Uterus (tissue), 4 donors: ENCODE results near the gene HDAC3. TPM values are rescaled to one million over a fixed set of nuclear protein-coding genes. Genes with fewer than 3 reads are reported as not detected.

Experiments
- DNase-seq, 2 donors: peaks; one replicate each; pipeline ENCODE4 v3.0.0-alpha.2; 2019 to 2020
- H3K27ac ChIP-seq, 2 donors: fragments of 200-600 bp; sonication (generic); 1 replicate in 1 of 2; 2 replicates in 1 of 2; pipeline ENCODE4 v1.5.1; 2016 to 2018
- H3K27me3 ChIP-seq, 2 donors: fragments of 200-600 bp; sonication (generic); one replicate each; pipeline ENCODE4 v1.5.1; 2018 to 2019; ENCODE audit warnings: control low read depth in 1 of 2
- H3K36me3 ChIP-seq, 2 donors: fragments of 200-600 bp; sonication (generic); one replicate each; pipeline ENCODE4 v1.5.1; 2019; ENCODE audit warnings: control low read depth in 1 of 2
- H3K4me1 ChIP-seq, 2 donors: fragments of 200-600 bp; sonication (generic); one replicate each; pipeline ENCODE4 v1.5.1; 2018 to 2019; ENCODE audit warnings: control low read depth in 1 of 2
- H3K4me3 ChIP-seq, 2 donors: fragments of 200-600 bp; sonication (generic); 1 replicate in 1 of 2; 2 replicates in 1 of 2; pipeline ENCODE4 v1.5.1; 2018 to 2019; ENCODE audit warnings: mild to moderate bottlenecking in 1 of 2
- H3K9me3 ChIP-seq, 2 donors: fragments of 200-600 bp; sonication (generic); one replicate each; pipeline ENCODE4 v1.5.1; 2019; ENCODE audit warnings: control low read depth in 1 of 2
- POLR2A ChIP-seq, 2 donors: fragments of 450-650 bp; IDR thresholded peaks; one replicate each; pipeline ENCODE4 v1.6.1; 2016; ENCODE audit warnings: antibody characterized with exemption in 2 of 2, mild to moderate bottlenecking in 1 of 2, moderate library complexity in 1 of 2
- intact Hi-C: fragments of 100-400 bp; cut with DNase I; formaldehyde crosslinking; loops from one replicate; pipeline ENCODE4 v1.15.1; 2023; ENCODE audit warnings: low total_unique reads
- total RNA-seq, 4 donors: library from RNA; depleted of rRNA in 3 of 4; stranded (reverse); fragments of >200 nt in 3 of 4; gene quantifications; one replicate each; pipeline versions ENCODE4 v1.1.0 to v1.2.4, GENCODE V29; 2014 to 2023
- TF ChIP-seq, protein P1 (sequence below), 4 experiments: fragments of 200-600 bp in 2 of 4; fragments of 450-650 bp in 2 of 4; sonication (generic) in 2 of 4; IDR thresholded peaks; one replicate each; pipeline ENCODE4 v1.5.1; 2016 to 2019; ENCODE audit warnings: antibody characterized with exemption in 4 of 4, mild to moderate bottlenecking in 2 of 4, moderate library complexity in 1 of 4
- donor health status: DM: yes; HTN: yes; CAD: no.

HDAC3 gene
- total RNA-seq, 4 donors from 2014 or later: 24.8 to 68.0 (median 46.0) TPM

DNA sequence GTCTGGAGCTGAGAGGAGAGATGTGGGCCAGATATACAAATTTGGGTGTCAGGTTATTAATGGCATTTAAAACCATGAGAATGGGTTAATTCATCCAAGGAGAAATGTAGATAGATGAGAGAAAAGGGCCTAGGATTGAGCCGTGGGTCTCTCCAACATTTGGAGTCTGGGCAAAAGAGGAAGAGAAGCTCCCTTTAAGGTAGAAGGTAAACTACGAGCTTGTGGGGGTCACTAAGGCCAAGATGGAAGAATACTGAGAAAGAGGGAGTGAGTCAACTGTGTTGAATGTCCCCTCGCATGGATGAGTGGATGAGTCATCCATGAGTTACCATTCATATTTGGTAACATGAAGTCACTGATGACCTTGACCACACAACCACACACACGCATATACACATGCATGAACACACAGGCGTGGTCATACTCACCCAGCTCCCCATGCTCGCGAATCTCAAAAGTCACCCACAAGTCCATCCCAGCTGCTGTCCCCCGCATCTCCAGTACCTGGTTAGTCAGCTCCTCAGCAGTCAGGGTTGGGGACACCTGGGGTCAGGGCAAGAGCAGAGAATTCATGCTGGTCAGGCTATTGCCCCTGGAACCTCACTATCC, 21.4 kb upstream of the HDAC3 start:
- TF ChIP-seq, protein P1, sequence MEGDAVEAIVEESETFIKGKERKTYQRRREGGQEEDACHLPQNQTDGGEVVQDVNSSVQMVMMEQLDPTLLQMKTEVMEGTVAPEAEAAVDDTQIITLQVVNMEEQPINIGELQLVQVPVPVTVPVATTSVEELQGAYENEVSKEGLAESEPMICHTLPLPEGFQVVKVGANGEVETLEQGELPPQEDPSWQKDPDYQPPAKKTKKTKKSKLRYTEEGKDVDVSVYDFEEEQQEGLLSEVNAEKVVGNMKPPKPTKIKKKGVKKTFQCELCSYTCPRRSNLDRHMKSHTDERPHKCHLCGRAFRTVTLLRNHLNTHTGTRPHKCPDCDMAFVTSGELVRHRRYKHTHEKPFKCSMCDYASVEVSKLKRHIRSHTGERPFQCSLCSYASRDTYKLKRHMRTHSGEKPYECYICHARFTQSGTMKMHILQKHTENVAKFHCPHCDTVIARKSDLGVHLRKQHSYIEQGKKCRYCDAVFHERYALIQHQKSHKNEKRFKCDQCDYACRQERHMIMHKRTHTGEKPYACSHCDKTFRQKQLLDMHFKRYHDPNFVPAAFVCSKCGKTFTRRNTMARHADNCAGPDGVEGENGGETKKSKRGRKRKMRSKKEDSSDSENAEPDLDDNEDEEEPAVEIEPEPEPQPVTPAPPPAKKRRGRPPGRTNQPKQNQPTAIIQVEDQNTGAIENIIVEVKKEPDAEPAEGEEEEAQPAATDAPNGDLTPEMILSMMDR (IDR thresholded peaks at IDR 0.05): no peak
- TF ChIP-seq POLR2A (IDR thresholded peaks at IDR 0.05): no peak
- Histone ChIP-seq H3K4me1 (no peaks in the 10 kb centered on the region), H3K4me3 (no peak overlapping the region), H3K27me3 (no peaks in the 10 kb centered on the region), H3K27ac (no peak overlapping the region), H3K9me3 (no peaks in the 10 kb centered on the region), H3K36me3 (no peaks in the 10 kb centered on the region)
- no peak for DNase-seq
- intact Hi-C loops: no loop called here

DNA sequence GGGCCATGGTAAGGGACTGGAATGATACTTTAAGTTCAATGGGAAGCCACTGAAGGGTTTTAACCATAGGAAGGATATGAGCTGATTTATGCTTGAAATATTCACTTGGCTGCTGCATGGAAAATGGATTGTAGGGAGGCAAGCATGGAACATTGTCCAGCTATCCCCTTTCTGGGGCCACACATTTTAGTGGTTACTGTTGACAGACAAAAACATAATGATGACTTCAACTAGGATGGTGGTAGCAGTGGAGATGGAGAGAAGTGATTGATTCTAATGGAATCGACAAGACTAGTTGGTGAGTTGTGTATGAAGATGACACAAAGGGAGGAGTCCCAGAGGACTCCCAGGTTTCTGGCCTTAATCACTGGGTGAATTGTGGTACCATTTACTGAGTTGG, 20.8 kb upstream of the HDAC3 start:
- Histone ChIP-seq H3K27ac (no peak overlapping the region), H3K36me3 (no peaks in the 10 kb centered on the region), H3K27me3 (no peaks in the 10 kb centered on the region), H3K9me3 (no peaks in the 10 kb centered on the region), H3K4me1 (no peaks in the 10 kb centered on the region), H3K4me3 (no peak overlapping the region)
- TF ChIP-seq POLR2A (IDR thresholded peaks at IDR 0.05): no peak
- TF ChIP-seq, protein P1 (IDR thresholded peaks at IDR 0.05): no peak
- DNase-seq: no peak
- intact Hi-C loops: no loop called here

DNA sequence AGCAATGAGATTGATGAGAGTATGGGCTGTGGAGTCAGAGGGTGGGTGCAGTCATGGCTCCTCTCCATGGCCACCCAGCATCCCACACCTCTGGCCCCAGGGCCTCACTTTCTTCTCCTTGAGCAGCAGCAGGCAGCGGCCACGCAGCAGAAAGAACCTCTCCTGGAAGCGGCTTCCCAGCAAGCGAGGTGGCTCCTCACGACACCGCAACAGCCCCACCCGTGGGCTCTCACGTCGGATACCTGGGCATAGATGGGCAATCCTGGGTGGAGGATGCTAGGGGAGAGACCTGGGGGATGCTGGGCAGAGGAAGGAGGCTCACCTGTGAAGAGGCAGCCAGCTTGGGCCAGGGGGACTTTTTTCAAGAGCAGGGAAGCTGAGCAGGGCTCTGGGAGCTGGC, 19.7 kb upstream of the HDAC3 start:
- no peaks in the 10 kb centered on the region for H3K4me1 ChIP-seq
- no peaks in the 10 kb centered on the region for H3K36me3 ChIP-seq
- intact Hi-C loops: no loop called here
- no peak overlapping the region for H3K27ac ChIP-seq
- no peak overlapping the region for H3K4me3 ChIP-seq
- H3K9me3 ChIP-seq: no peaks in the 10 kb centered on the region
- TF ChIP-seq POLR2A (IDR thresholded peaks at IDR 0.05): no peak
- TF ChIP-seq, protein P1 (IDR thresholded peaks at IDR 0.05): no peak
- no peak for DNase-seq
- H3K27me3 ChIP-seq: no peaks in the 10 kb centered on the region

DNA sequence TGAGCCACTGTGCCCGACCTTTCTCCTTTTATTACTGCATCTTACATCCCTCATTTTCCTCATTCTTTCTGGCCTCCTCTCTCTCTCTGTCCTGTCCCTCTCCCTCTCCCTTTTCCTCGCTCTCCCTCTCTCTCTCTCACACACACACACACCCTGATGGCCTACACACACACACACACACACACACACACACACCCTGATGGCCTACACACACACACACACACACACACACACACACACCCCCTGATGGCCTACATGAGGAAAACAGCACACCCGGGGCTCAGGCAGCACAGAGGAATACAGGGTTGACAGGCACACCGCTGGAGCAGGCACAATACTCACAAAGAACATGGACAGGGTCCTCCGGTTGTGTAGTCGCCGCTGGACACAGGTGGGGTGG, 18.4 kb upstream of the HDAC3 start:
- no peaks in the 10 kb centered on the region for H3K4me1 ChIP-seq
- no peak for DNase-seq
- H3K36me3 ChIP-seq: no peaks in the 10 kb centered on the region
- no peaks in the 10 kb centered on the region for H3K27me3 ChIP-seq
- intact Hi-C loops: no loop called here
- no peak overlapping the region for H3K27ac ChIP-seq
- no peak overlapping the region for H3K4me3 ChIP-seq
- no peak for TF ChIP-seq POLR2A (IDR thresholded peaks at IDR 0.05)
- TF ChIP-seq, protein P1 (IDR thresholded peaks at IDR 0.05): no peak
- H3K9me3 ChIP-seq: no peaks in the 10 kb centered on the region

DNA sequence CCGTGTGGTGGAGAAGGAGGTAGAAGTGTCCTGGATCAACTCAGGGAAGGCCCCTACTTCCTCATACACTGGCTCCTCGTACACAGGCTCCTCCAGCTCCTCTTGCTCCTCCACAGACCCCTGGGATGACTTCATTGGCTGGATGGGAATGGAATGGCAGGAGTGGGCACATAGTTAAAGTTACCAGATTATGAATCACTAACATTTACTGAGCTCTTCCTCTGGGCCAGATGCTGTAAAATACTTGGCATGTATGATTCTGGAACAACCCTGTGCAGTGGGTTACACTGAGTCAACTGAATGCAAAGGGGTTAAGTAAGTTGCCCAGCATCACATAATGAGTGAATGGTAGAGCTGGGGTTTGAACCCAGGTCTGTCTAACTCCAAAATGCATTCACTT, 17.6 kb upstream of the HDAC3 start:
- Histone ChIP-seq H3K36me3 (no peaks in the 10 kb centered on the region), H3K27ac (no peak overlapping the region), H3K4me1 (no peaks in the 10 kb centered on the region), H3K4me3 (no peak overlapping the region), H3K9me3 (no peaks in the 10 kb centered on the region), H3K27me3 (no peaks in the 10 kb centered on the region)
- TF ChIP-seq, protein P1 (IDR thresholded peaks at IDR 0.05): no peak
- no peak for TF ChIP-seq POLR2A (IDR thresholded peaks at IDR 0.05)
- intact Hi-C loops: no loop called here
- no peak for DNase-seq
